ENCODE results near the gene PLA2G15.
"Not testable (repeated sequence)": the region's sequence is repeated elsewhere in the genome, so short reads cannot be mapped to it uniquely, and the experiment has no call there.

The PLA2G15 gene

DNA sequence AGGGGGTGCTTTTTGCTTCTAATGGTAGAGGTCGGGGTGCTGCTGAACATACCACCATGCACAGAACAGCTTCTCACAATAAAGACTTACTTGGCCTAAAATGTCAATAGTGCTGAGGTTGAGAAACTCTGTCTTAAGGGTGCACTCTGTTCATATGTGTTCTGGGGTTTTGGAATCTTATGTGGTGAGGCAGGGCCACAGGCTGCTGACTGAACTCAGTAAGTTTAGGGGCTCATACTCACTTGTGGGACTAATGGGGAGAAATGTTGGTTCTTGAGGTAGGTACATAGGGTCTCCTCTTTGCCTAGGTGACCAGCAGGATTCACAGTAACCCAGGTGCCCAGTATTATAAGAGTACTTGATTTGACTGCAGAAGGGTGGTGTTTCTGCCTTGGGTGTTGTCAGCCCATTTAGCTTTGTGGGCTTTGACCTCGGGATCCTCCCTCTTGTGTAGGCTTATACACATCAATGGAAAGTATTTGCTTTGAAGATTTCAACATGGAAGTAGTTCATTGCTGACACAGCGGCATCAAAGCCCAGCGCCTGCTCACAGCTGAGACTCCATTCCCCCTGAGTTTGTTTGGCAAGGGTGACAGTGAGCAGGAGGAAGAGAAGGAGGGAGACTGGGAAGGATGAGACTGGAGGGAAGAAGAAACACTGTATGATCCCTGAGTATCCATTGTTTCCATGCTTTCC lies 36.3 kb downstream of the PLA2G15 start:
- no peak for DNase-seq

GRCh38 chr16:68282064-68282452 lies 36.9 kb downstream of the PLA2G15 start:
- no peak for DNase-seq

DNA sequence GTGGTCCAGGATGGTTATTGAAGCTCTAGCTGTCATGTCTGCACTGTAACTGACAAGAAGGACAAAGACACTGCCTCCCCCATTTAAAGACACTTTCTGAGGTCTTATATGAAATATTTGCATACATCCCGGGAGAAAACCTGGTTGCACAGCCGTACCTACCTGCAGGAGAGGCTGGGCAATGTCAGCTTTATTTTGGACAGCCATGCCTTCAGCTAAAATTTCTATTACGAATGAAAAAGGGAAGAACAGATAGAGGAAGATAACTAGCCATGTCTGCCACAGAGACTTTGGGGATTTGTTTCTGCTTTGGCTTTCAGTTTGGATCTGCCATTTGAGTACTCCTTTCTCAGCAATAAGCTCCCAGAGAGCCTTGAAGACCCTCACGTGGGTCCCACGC lies 38.2 kb downstream of the PLA2G15 start:
- no peak for DNase-seq

DNA sequence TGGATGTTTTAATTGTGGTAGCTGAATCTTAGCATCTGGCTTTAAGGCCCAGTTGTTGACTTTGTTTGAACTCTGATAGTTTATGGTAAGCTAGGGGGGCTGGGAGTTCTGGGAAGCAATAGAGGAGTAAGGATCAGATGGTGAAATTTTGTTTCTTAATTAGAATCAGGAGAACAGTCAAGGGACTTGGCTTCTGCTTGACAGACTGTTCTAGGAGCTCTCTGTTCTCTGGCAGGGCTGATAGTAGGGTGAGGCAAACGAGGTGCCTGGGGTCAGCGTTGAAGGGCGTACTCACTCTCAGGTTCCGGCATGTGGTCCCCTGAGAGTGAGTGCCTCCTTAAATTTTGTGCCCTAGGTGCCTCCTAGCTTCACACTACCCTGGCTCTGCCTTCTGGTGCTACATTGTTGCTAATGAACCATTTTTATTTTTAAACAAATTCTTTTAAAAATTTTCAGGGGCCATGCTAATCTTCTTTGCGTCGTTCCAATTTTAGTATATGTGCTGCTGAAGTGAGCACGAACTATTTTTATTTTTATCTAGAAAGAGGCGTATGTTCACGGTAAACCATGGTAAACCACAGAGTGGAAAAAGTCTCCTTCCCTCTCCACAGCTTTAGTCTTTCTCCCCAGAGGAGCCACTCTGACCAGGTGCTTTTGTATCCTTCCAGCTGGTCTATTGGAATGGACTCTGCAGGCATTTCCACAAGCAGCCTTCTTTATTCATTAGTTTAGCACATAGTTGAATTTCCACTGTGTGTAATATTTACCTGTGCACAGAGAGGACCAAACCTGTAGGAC lies 38.8 kb downstream of the PLA2G15 start:
- DNase-seq = no peak

- no peak for DNase-seq
Observed at GRCh38 chr16:68284847-68285246, 39.7 kb downstream of the PLA2G15 start.

DNA sequence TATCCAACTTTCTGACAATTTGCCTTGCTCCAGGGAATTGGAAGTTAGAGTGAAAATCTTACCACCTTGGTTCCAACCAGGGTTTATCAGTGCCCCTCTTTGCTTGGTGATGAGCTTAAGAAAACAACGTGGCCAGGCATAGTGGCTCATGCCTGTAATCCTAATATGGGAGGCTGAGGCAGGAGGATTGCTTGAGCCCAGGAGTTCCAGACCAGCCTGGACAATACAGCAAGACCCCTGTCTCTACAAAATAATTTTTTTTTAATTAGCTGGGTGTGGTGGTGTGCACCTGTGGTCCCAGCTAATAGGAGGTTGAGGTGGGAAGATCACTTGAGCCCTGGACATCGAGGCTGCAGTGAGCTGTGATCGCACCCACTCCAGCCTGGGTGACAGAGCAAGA lies 40.5 kb downstream of the PLA2G15 start:
- DNase-seq = no peak

DNA sequence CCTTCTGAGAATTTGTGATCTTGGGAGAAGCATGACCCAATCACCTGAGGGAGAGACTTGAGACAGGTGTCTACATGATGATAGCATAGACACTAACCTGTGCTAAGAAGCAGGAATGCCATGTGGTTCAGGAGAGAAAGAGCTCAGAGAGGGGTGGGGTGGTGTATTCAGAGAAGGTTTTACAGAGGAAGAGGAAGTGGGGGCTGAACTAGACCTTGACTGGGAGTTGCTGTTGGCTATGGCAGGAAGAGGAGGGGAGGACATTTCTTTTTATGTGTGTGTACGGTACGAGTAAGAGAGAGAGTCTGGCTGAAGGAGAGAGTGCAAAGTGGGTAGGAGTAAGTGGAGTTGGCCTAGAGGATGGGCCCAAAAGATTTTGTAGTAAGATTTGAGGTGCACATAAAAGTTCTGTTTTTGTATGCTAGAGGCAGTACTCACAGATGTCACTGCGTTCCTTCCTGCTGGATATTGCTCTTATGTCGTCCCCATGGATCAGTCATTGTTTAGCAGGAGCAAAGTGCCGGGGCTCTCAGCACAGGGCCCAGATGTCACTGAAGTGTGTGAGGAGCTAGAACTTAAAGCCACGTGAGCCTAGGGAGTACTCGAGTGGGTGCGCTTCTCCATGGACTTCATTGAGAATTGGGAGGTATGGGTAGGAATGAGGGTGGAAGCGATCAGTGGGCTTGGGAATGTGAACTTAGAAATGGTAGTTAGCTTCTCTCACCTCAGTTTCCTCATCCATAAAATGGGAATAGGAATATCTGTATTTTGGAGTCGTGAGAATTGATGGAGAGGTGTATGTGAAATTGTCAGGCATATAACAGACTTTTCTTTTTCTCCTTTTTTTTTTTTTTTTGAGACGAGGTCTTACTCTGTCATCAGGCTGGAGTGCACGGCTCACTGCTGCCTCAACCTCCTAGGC lies 41.2 kb downstream of the PLA2G15 start:
- DNase-seq = no peak

DNA sequence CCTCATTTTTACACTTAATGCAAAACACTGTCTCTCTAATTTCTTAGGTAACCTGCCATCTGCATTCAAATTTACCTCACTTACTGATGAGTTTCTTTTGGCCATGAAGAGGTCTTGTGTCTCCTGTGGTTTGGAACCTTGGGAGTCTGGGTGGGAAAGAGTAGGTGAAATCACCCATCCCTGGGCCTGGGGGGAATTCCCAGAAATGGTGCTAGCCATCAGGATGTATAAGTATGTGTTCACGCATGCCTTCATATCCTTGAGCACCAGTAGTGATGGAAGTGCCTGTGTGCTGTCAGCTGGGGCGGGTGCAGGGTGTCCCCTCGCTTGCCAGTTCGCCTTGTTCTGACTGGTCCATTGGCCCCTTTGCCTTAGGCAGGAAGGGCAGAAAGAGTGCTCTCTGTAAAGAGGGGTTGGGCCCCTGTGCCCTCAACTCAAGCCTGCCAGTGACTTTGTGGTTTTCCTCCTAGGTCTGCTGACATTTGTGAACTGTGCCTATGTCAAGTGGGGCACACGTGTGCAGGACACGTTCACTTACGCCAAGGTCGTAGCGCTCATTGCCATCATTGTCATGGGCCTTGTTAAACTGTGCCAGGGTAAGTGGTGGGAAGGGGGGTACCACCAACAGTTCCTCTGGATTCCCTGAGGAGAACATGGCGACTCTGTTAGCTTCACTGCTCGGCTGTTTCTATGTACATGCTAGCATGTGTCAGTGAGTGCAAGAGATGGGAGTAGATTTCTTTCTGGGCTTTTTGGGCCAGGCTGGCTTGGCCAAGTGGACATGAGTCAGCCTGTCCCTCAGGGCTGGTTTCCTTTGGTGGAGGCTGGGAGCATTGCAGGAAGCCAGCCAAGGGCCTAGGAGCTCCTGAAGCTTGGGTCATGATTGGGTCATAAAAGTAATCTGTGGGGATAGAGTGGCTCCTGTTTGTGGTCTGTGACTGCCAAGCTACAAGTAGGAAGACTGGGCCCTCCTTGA lies 42.4 kb downstream of the PLA2G15 start:
- no peak for DNase-seq

GRCh38 chr16:68288252-68288650 lies 43.1 kb downstream of the PLA2G15 start:
- no peak for DNase-seq

- not testable (repeated sequence) for DNase-seq
Observed at GRCh38 chr16:68288796-68289195, 43.6 kb downstream of the PLA2G15 start.

DNA sequence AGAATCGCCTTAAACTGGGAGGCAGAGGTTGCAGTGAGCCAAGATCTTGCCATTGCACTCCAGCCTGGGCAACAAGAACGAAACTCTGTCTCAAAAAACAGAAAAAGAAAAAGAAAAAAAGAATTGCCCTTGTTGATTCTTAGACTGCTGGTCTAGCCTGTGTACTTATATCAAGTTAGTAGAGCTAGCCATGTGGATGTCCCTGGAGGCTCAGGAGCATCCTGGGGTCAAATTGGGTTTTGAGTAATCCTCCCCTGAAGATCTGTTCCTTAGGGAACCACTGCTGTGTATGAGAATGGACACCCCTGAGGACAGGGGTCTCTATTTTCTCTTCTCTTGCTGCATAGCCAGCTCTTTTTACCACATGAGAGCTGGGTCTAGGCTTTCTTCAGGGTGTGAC lies 44.0 kb downstream of the PLA2G15 start:
- DNase-seq = no peak

DNA sequence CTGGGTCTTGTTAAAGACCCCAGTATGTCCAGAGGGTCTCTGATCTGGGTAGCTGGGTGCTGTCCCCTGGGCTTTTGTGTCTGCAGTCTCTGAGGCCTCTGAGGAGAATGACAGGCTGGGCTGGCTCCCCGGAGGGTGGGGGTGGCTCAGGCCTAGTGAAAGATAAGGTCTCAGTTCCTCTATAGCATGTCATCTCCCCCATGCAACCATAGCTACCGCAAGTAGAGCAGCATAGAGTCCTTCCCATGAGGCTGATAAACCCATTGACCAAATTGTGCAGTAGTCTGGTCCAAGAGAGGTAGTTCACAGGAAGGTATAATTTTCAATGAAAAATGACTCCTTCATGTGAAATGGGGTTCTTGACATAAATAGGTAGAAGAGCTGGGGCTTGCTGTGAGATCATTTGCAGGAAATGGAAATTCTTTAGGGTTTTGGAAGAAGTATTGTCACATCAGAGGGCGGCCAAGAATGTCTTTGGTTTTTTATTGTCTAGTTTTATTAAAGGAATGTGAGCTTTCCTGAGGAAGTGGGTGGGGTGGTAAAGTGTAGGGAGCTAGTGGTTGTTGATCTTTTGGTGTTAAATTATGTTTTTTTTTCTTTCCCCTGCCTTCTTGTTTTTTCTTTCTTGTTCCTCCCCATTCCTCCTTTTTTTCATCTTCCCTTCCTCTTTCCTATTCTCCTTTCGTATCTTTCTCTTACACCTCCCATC lies 44.6 kb downstream of the PLA2G15 start:
- DNase-seq = no peak

- no peak for DNase-seq
Observed at GRCh38 chr16:68290450-68290849, 45.3 kb downstream of the PLA2G15 start.

DNA sequence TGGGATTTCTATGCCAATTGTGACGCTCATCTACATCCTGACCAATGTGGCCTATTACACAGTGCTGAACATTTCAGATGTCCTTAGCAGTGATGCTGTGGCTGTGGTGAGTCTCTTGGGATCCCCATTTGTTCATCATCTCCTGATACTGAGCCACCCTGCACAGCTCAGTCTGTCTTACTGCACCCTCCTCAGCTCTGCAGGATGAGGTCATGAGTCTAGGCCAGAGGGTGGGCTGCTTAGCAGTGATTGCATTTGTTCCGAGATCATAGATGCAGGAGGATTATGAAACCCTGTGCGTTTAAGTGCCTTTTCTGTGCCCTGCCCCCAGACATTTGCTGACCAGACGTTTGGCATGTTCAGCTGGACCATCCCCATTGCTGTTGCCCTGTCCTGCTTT lies 46.1 kb downstream of the PLA2G15 start:
- no peak for DNase-seq

DNA sequence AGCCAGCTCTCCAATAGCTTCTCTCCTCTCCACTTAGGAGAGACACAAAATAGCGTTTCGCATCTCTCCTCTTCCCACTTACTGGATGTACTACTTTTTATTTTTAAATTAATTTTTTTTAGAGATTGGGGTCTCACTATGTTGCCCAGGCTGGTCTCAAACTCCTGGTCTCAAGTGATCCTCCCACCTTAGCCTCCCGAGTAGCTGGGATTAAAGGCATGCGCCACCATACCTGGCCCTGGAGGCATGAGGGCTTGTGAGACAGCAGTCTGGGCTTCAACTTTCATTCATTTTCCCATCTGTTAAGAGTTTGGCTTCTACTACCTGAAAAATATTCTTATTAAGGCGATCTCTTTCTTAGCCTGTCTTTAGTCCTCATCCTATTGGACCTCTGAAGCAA lies 47.3 kb downstream of the PLA2G15 start:
- DNase-seq = no peak

DNA sequence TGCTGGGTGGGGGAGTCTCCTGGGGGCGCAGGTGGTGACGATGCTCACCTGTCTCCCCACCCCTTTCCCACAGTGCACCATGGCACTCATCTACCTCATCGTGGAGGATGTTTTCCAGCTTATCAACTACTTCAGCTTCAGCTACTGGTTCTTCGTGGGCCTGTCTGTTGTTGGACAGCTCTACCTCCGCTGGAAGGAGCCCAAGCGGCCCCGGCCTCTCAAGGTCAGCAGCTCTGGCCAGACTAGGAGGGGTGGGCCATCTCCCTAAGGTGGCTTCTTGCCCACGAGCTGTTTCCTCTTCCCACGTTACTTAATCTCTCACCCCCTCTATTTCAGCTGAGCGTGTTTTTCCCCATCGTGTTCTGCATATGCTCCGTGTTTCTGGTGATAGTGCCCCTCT lies 51.1 kb downstream of the PLA2G15 start:
- no peak for DNase-seq

DNA sequence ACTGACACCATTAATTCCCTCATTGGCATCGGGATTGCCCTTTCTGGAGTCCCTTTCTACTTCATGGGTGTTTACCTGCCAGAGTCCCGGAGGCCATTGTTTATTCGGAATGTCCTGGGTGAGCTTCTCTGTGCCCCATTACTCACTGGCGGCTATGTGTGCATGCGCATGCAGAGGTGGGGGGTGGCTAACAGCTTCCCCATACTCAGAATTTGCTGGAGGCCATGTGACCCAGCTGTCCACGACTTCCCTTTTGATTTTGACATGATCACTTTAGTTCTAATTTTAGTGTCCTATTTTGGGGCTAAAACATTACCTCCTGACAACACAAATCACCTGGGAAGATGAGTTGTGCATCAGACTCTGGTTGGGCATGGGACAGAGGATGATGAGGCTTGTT lies 51.5 kb downstream of the PLA2G15 start:
- no peak for DNase-seq

DNA sequence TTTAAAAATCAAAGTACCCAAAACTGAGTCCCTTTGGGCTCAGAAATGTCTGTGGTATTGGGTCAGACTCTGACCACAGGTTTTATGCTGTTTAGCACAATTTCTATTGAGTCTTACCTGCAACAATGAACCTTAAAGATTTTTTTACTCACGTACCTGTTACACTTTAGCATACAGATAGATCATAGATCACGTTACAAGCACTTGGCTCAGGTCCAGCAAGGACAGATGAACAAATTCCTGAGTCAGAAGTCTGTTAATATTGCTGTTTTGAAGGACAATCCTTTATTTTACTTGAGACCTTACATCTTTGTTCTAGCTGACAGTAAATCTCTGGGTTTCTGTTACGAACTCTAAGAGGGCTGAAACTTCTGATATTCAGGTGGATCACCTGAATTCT lies 52.7 kb downstream of the PLA2G15 start:
- DNase-seq = no peak

GRCh38 chr16:68298312-68298711 lies 53.1 kb downstream of the PLA2G15 start:
- DNase-seq = no peak

DNA sequence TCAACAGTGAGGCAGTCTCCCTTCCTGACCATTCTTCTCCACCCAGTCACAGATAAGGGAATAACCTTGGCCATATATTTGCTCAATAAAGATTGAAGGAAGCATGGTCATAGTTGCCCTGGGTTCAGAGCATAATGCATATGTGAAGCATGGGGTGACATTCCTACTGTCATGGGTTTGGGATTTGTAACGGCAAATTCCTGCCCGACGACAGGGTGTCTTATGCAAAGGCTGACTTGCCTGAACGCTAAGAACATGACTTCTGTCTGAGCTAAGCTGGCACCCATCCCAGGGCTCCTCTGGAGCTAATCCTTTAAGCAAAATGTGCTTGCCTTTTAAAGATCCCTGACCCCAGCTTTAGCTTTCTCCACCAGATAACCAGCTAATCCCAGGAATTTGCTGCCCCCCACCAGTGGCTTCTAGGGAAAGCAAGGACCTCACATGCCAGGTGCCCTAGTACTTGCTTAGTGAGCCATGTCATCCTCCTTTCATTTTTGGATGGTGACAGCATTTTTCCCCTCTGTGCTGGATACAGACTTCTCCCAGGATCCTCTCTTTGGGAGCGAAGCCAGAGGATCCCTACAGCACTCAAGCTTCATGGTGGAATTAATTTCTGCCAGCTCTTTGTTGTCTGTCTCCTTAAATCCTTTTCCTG lies 53.9 kb downstream of the PLA2G15 start:
- DNase-seq = no peak
